ENCODE measurements around the gene MACROD1. TPM values are rescaled to one million over a fixed set of nuclear protein-coding genes. Genes with fewer than 3 reads are reported as not detected.
A peak's percentile ranks its signal among the peaks of the same experiment; 100 is the strongest.

The MACROD1 gene
- total and polyA plus RNA-seq, 4 experiments from 2014 or later: 5.0 to 8.7 (median 7.3) TPM

- no peak overlapping the region for H3K4me3 ChIP-seq (ENCODE audit: low read length in 2 of 2)
- no peaks in the 10 kb centered on the region for H3K27me3 ChIP-seq (ENCODE audit: insufficient read depth, low read length)
- peaks cover 0 to 2% (median 0%) of the 10 kb centered on the region in 8 donors for H3K9me3 Mint-ChIP-seq
- H3K27me3 Mint-ChIP-seq: no peaks in the 10 kb centered on the region
- H3K36me3 Mint-ChIP-seq: peaks cover 0 to 4% of the 10 kb centered on the region in 2 donors
- H3K27ac Mint-ChIP-seq: no peak overlapping the region
- H3K36me3 ChIP-seq (ENCODE audit: insufficient read depth, low read length): no peaks in the 10 kb centered on the region
- no peak overlapping the region for H3K4me3 Mint-ChIP-seq
- ChIA-PET POLR2A (ENCODE audit: partially characterized antibody) (interaction anchor here (1.1 kb wide), 1 partner anchor 23 kb away, joined by 3 read pairs; no protein-coding TSS in a partner anchor), CTCF (ENCODE audit: partially characterized antibody) (interaction anchor here (1.1 to 2.0 kb wide), 3 partner anchors 27 to 181 kb away, joined by 3 to 8 read pairs (median 3); partner anchors contain the start of gene CATSPERZ)
- H3K27ac ChIP-seq (ENCODE audit: low read depth, low read length): no peak overlapping the region
- H3K9me3 ChIP-seq (ENCODE audit: control insufficient read depth in 1 of 2, low read length in 2 of 2): no peaks in the 10 kb centered on the region
- H3K4me1 Mint-ChIP-seq: peaks cover 13 to 41% (median 27%) of the 10 kb centered on the region in 4 donors
- peaks cover 27% of the 10 kb centered on the region for H3K4me1 ChIP-seq (ENCODE audit: insufficient read depth, low read length)
- DNase-seq: no peak
- intact Hi-C loops (cut with micrococcal nuclease): no loop called here
These were observed 15.0 kb upstream of the MACROD1 start for GRCh38 chr11:64180891-64181290.

GRCh38 chr11:64178951-64179639 lies 13.2 kb upstream of the MACROD1 start:
- no peak for DNase-seq
- Histone ChIP-seq H3K4me3 (ENCODE audit: low read length in 2 of 2) (no peak overlapping the region), H3K9me3 (ENCODE audit: control insufficient read depth in 1 of 2, low read length in 2 of 2) (no peaks in the 10 kb centered on the region), H3K27me3 (ENCODE audit: insufficient read depth, low read length) (no peaks in the 10 kb centered on the region), H3K36me3 (ENCODE audit: insufficient read depth, low read length) (no peaks in the 10 kb centered on the region), H3K4me1 (ENCODE audit: insufficient read depth, low read length) (peaks cover 17% of the 10 kb centered on the region), H3K27ac (ENCODE audit: low read depth, low read length) (no peak overlapping the region)
- ChIA-PET CTCF (ENCODE audit: partially characterized antibody) (interaction anchor here (1.3 kb wide), 1 partner anchor 27 kb away, joined by 3 read pairs; no protein-coding TSS in a partner anchor), POLR2A (ENCODE audit: partially characterized antibody) (no interaction called here)
- intact Hi-C loops (cut with micrococcal nuclease): no loop called here
- Mint-ChIP-seq H3K9me3 (peaks cover 0 to 1% (median 0%) of the 10 kb centered on the region in 8 donors), H3K27ac (no peak overlapping the region), H3K4me3 (no peak overlapping the region), H3K4me1 (peaks cover 7 to 29% (median 21%) of the 10 kb centered on the region in 4 donors), H3K27me3 (no peaks in the 10 kb centered on the region), H3K36me3 (peaks cover 0 to 2% of the 10 kb centered on the region in 2 donors)

GRCh38 chr11:64178203-64178602 lies 12.3 kb upstream of the MACROD1 start:
- DNase-seq: no peak
- H3K4me1 ChIP-seq (ENCODE audit: insufficient read depth, low read length): peaks cover 8% of the 10 kb centered on the region
- CTCF ChIA-PET (ENCODE audit: partially characterized antibody): no interaction called here

GRCh38 chr11:64176751-64177150 lies 10.8 kb upstream of the MACROD1 start:
- H3K4me3 Mint-ChIP-seq: no peak overlapping the region
- H3K27me3 ChIP-seq (ENCODE audit: insufficient read depth, low read length): no peaks in the 10 kb centered on the region
- H3K4me3 ChIP-seq (ENCODE audit: low read length in 2 of 2): no peak overlapping the region
- H3K27me3 Mint-ChIP-seq: no peaks in the 10 kb centered on the region
- ChIA-PET POLR2A (ENCODE audit: partially characterized antibody) (interaction anchor here (2.2 kb wide), 1 partner anchor 9 kb away, joined by 10 read pairs; the partner anchor contains the start of gene STIP1), CTCF (ENCODE audit: partially characterized antibody) (interaction anchor here (0.6 to 1.1 kb wide), 2 partner anchors 29 to 252 kb away, joined by 3 read pairs; no protein-coding TSS in a partner anchor)
- H3K4me1 Mint-ChIP-seq: peaks cover 5 to 14% (median 11%) of the 10 kb centered on the region in 4 donors
- no peaks in the 10 kb centered on the region for H3K9me3 ChIP-seq (ENCODE audit: control insufficient read depth in 1 of 2, low read length in 2 of 2)
- intact Hi-C loops (cut with micrococcal nuclease): no loop called here
- DNase-seq: no peak
- H3K4me1 ChIP-seq (ENCODE audit: insufficient read depth, low read length): peaks cover 8% of the 10 kb centered on the region
- H3K36me3 ChIP-seq (ENCODE audit: insufficient read depth, low read length): no peaks in the 10 kb centered on the region
- peak overlapping the region in 4 of 7 donors; percentile 25 to 88 (median 56) for H3K27ac Mint-ChIP-seq
- H3K9me3 Mint-ChIP-seq: peaks cover 0 to 1% (median 0%) of the 10 kb centered on the region in 8 donors
- peaks cover 0 to 4% of the 10 kb centered on the region in 2 donors for H3K36me3 Mint-ChIP-seq
- no peak overlapping the region for H3K27ac ChIP-seq (ENCODE audit: low read depth, low read length)

More at GRCh38 chr11:64178203-64178602, 12.3 kb upstream of the MACROD1 start:
- Mint-ChIP-seq H3K4me1 (peaks cover 7 to 22% (median 16%) of the 10 kb centered on the region in 4 donors), H3K27me3 (no peaks in the 10 kb centered on the region), H3K4me3 (no peak overlapping the region), H3K27ac (no peak overlapping the region), H3K36me3 (peaks cover 0 to 4% of the 10 kb centered on the region in 2 donors), H3K9me3 (peaks cover 0 to 1% (median 0%) of the 10 kb centered on the region in 8 donors)
- intact Hi-C loops (cut with micrococcal nuclease): no loop called here
- POLR2A ChIA-PET (ENCODE audit: partially characterized antibody): no interaction called here
- no peak overlapping the region for H3K27ac ChIP-seq (ENCODE audit: low read depth, low read length)
- no peak overlapping the region for H3K4me3 ChIP-seq (ENCODE audit: low read length in 2 of 2)
- H3K36me3 ChIP-seq (ENCODE audit: insufficient read depth, low read length): no peaks in the 10 kb centered on the region
- no peaks in the 10 kb centered on the region for H3K9me3 ChIP-seq (ENCODE audit: control insufficient read depth in 1 of 2, low read length in 2 of 2)
- H3K27me3 ChIP-seq (ENCODE audit: insufficient read depth, low read length): no peaks in the 10 kb centered on the region

- Mint-ChIP-seq H3K27ac (no peak overlapping the region), H3K4me1 (peaks cover 5 to 14% (median 8%) of the 10 kb centered on the region in 4 donors), H3K4me3 (no peak overlapping the region), H3K36me3 (peaks cover 0 to 4% of the 10 kb centered on the region in 2 donors), H3K27me3 (no peaks in the 10 kb centered on the region), H3K9me3 (peaks cover 0 to 1% (median 0%) of the 10 kb centered on the region in 8 donors)
- Histone ChIP-seq H3K27ac (ENCODE audit: low read depth, low read length) (no peak overlapping the region), H3K4me3 (ENCODE audit: low read length in 2 of 2) (no peak overlapping the region), H3K36me3 (ENCODE audit: insufficient read depth, low read length) (no peaks in the 10 kb centered on the region), H3K4me1 (ENCODE audit: insufficient read depth, low read length) (peaks cover 8% of the 10 kb centered on the region), H3K9me3 (ENCODE audit: control insufficient read depth in 1 of 2, low read length in 2 of 2) (no peaks in the 10 kb centered on the region), H3K27me3 (ENCODE audit: insufficient read depth, low read length) (no peaks in the 10 kb centered on the region)
- CTCF ChIA-PET (ENCODE audit: partially characterized antibody): interaction anchor here (1.1 kb wide), 1 partner anchor 27 kb away, joined by 3 read pairs; no protein-coding TSS in a partner anchor
- intact Hi-C loops (cut with micrococcal nuclease): no loop called here
- POLR2A ChIA-PET (ENCODE audit: partially characterized antibody): no interaction called here
- no peak for DNase-seq
These were observed 7.9 kb upstream of the MACROD1 start for GRCh38 chr11:64173616-64174355.

GRCh38 chr11:64170419-64170818 lies 4.5 kb upstream of the MACROD1 start:
- CTCF ChIA-PET (ENCODE audit: partially characterized antibody): interaction anchor here (1.1 kb wide), 1 partner anchor 34 kb away, joined by 4 read pairs; no protein-coding TSS in a partner anchor
- Histone ChIP-seq H3K27ac (ENCODE audit: low read depth, low read length) (no peak overlapping the region), H3K9me3 (ENCODE audit: control insufficient read depth in 1 of 2, low read length in 2 of 2) (no peaks in the 10 kb centered on the region), H3K4me3 (ENCODE audit: low read length in 2 of 2) (no peak overlapping the region), H3K27me3 (ENCODE audit: insufficient read depth, low read length) (no peaks in the 10 kb centered on the region), H3K36me3 (ENCODE audit: insufficient read depth, low read length) (no peaks in the 10 kb centered on the region), H3K4me1 (ENCODE audit: insufficient read depth, low read length) (peaks cover 5% of the 10 kb centered on the region)
- Mint-ChIP-seq H3K4me1 (peaks cover 0 to 6% (median 2%) of the 10 kb centered on the region in 4 donors), H3K4me3 (no peak overlapping the region), H3K36me3 (peaks cover 0 to 4% of the 10 kb centered on the region in 2 donors), H3K27me3 (no peaks in the 10 kb centered on the region), H3K27ac (no peak overlapping the region), H3K9me3 (peaks cover 0 to 1% (median 0%) of the 10 kb centered on the region in 8 donors)
- POLR2A ChIA-PET (ENCODE audit: partially characterized antibody): interaction anchor here (1.2 kb wide), 1 partner anchor 16 kb away, joined by 4 read pairs; the partner anchor contains the start of gene STIP1
- DNase-seq: no peak
- intact Hi-C loops (cut with micrococcal nuclease): no loop called here

GRCh38 chr11:64165481-64165841 lies 452 bp downstream of the MACROD1 start:
- no peak for DNase-seq
- Histone ChIP-seq H3K9me3 (ENCODE audit: control insufficient read depth in 1 of 2, low read length in 2 of 2) (no peaks in the 10 kb centered on the region), H3K36me3 (ENCODE audit: insufficient read depth, low read length) (no peaks in the 10 kb centered on the region), H3K4me3 (ENCODE audit: low read length in 2 of 2) (peak overlapping the region in 1 of 2 donors; percentile 62), H3K27me3 (ENCODE audit: insufficient read depth, low read length) (no peaks in the 10 kb centered on the region), H3K27ac (ENCODE audit: low read depth, low read length) (peak overlapping the region; percentile 55), H3K4me1 (ENCODE audit: insufficient read depth, low read length) (peaks cover 11% of the 10 kb centered on the region)
- POLR2A ChIA-PET (ENCODE audit: partially characterized antibody): interaction anchor here (0.6 to 2.8 kb wide), 4 partner anchors 19 to 180 kb away, joined by 3 to 25 read pairs (median 4); partner anchors contain the start of genes NUDT22, OTUB1, STIP1 and TRPT1
- Mint-ChIP-seq H3K27me3 (no peaks in the 10 kb centered on the region), H3K27ac (no peak overlapping the region), H3K4me1 (peaks cover 4 to 15% (median 6%) of the 10 kb centered on the region in 4 donors), H3K4me3 (peak overlapping the region in 5 of 8 donors; percentile 48 to 79 (median 79)), H3K9me3 (no peaks in the 10 kb centered on the region), H3K36me3 (no peaks in the 10 kb centered on the region)
- CTCF ChIA-PET (ENCODE audit: partially characterized antibody): interaction anchor here (1.2 kb wide), 1 partner anchor 137 kb away, joined by 3 read pairs; no protein-coding TSS in a partner anchor
- intact Hi-C loops (cut with micrococcal nuclease): no loop called here
